Motor neuron (in vitro differentiated cells): ENCODE measurements around the gene PRIMPOL. TPM values are rescaled to one million over a fixed set of nuclear protein-coding genes. Genes with fewer than 3 reads are reported as not detected.
A peak's percentile ranks its signal among the peaks of the same experiment; 100 is the strongest.
"Not testable (repeated sequence)": the region's sequence is repeated elsewhere in the genome, so short reads cannot be mapped to it uniquely, and the experiment has no call there.

ENCODE experiments used
- ATAC-seq, 8 experiments: fragments of 200-7000 bp; cut with Tn5 transposase; replicated peaks in 6 of 8; 2 replicates each; pipeline ENCODE4 v1.8.0; 2021; ENCODE audit warnings: mild to moderate bottlenecking in 8 of 8, moderate library complexity in 8 of 8
- H3K27ac ChIP-seq, 2 donors: fragments of 250-450 bp; sonication (Bioruptor Pico); 2 replicates each; pipeline ENCODE4 v1.9.0; 2021; ENCODE audit warnings: antibody characterized with exemption in 2 of 2, mild to moderate bottlenecking in 2 of 2, moderate library complexity in 1 of 2
- H3K4me1 ChIP-seq, 2 donors: fragments of 250-450 bp; sonication (Bioruptor Pico); replicated peaks in 1 of 2; 2 replicates each; pipeline ENCODE4 v1.6.1; 2021; ENCODE audit warnings: antibody characterized with exemption in 2 of 2, mild to moderate bottlenecking in 2 of 2, moderate library complexity in 1 of 2
- H3K4me3 ChIP-seq, 5 donors: fragments of 250-450 bp; sonication (Bioruptor Pico); 2 replicates each; pipeline ENCODE4 v1.9.0; 2021; ENCODE audit warnings: antibody characterized with exemption in 5 of 5, mild to moderate bottlenecking in 5 of 5, moderate library complexity in 4 of 5
- WGBS, 10 experiments: fragments of 450-650 bp; shearing (Covaris generic); methylation state at CpG; one replicate each; pipeline ENCODE4 v1.0.0; 2022; 5-methylcytosine and 5-hydroxymethylcytosine counted together
- in situ Hi-C, 9 experiments: fragments of 400-800 bp; cut with MboI; loops; one replicate each; pipeline ENCODE4 v1.15.0; 2021; ENCODE audit warnings: low sequenced_read_pairs in 9 of 9, low pct_unique_long_range_greater_than_20kb in 2 of 9; ENCODE audit not compliant: unreplicated experiment in 9 of 9
- total RNA-seq, 8 experiments: library from RNA; unstranded; fragments of 300-600 nt; gene quantifications; 2 replicates each; pipeline versions ENCODE4 v1.2.3 to v1.2.4, GENCODE V29; 2022

The PRIMPOL gene, protein sequence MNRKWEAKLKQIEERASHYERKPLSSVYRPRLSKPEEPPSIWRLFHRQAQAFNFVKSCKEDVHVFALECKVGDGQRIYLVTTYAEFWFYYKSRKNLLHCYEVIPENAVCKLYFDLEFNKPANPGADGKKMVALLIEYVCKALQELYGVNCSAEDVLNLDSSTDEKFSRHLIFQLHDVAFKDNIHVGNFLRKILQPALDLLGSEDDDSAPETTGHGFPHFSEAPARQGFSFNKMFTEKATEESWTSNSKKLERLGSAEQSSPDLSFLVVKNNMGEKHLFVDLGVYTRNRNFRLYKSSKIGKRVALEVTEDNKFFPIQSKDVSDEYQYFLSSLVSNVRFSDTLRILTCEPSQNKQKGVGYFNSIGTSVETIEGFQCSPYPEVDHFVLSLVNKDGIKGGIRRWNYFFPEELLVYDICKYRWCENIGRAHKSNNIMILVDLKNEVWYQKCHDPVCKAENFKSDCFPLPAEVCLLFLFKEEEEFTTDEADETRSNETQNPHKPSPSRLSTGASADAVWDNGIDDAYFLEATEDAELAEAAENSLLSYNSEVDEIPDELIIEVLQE
- 10 to 100 TPM in 6 of 8 experiments, 1 to 10 TPM in 2; 9.0 to 24.8 (median 13.8) TPM for total RNA-seq

GRCh38 chr4:184649026-184649970 is at the start of gene PRIMPOL, which contains the start of gene CASP3:
PRIMPOL (plus strand) TSS chr4:184649738; CDS start chr4:184657141, 7,403 bp downstream.
CASP3 (minus strand) TSS chr4:184649447; CDS start chr4:184638453, 10,994 bp downstream.
- in situ Hi-C loops = no loop called here
- peak; percentile 77 to 92 (median 90) for ATAC-seq
- Histone ChIP-seq H3K4me3 (peak within 1 kb of the TSS; percentile 51 to 87 (median 80)), H3K4me1 (peaks cover 34% of the 10 kb centered on the region in 2 donors), H3K27ac (peak within 1 kb of the TSS; percentile 90)
- WGBS, 10 experiments = 0% methylated on average over 8 of the region's 90 CpGs; no CpG with 5 or more reads in 9 of the 10 experiments

DNA sequence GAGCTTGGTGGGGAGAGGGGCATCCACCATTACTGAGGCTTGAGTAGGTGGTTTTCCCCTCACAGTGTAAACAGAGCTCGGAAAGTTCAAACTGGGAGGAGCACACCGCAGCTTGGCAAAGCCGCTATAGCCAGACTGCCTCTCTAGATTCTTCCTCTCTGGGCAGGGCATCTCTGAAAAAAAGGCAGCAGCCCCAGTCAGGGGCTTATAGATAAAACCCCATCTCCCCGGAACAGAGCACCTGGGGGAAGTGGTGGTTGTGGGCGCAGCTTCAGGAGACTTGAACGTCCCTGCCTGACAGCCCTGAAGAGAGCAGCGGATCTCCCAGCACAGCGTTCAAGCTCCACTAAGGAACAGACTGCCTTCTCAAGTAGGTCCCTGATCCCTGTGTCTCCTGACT is 48.6 kb upstream of the PRIMPOL start:
- WGBS, 10 experiments = 71 to 100% (median 82%) methylated on average over 1 to 5 of the region's 8 CpGs; no CpG with 5 or more reads in 6 of the 10 experiments
- H3K4me1 ChIP-seq, ATAC-seq, H3K4me3 ChIP-seq, H3K27ac ChIP-seq, in situ Hi-C loops: not testable (repeated sequence)

DNA sequence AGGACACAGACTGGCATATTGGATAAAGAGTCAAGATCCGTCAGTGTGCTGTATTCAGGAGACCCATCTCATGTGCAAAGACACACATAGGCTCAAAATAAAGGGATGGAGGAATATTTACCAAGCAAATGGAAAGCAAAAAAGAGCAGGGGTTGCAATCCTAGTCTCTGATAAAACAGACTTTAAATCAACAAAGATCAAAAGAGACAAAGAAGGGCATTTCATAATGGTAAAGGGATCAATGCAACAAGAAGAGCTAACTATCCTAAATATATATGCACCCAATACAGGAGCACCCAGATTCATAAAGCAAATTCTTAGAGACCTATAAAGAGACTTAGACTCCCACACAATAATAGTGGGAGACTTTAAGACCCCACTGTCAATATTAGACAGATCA is 46.7 kb upstream of the PRIMPOL start:
- H3K27ac ChIP-seq, H3K4me3 ChIP-seq, H3K4me1 ChIP-seq, in situ Hi-C loops, ATAC-seq: not testable (repeated sequence)
- WGBS, 10 experiments = 0% methylated on average over 1 of the region's 1 CpG; no CpG with 5 or more reads in 6 of the 10 experiments

GRCh38 chr4:184607429-184607828 is 42.1 kb upstream of the PRIMPOL start:
- ATAC-seq, in situ Hi-C loops, H3K4me3 ChIP-seq, H3K4me1 ChIP-seq, H3K27ac ChIP-seq: not testable (repeated sequence)
- WGBS, 10 experiments = 100% methylated on average over 1 of the region's 2 CpGs; no CpG with 5 or more reads in 9 of the 10 experiments

- in situ Hi-C loops = no loop called here
Observed at GRCh38 chr4:184612074-184612473, 37.5 kb upstream of the PRIMPOL start.

GRCh38 chr4:184613405-184613804 is 36.1 kb upstream of the PRIMPOL start:
- in situ Hi-C loops = no loop called here
- Histone ChIP-seq H3K4me3 (no peak overlapping the region), H3K27ac (no peak overlapping the region), H3K4me1 (no peaks in the 10 kb centered on the region)
- ATAC-seq = no peak
- WGBS, 10 experiments = 43 to 100% (median 86%) methylated on average over 2 of the region's 2 CpGs

More at GRCh38 chr4:184612074-184612473, 37.5 kb upstream of the PRIMPOL start:
- 13 to 90% (median 76%) methylated on average over 1 to 3 of the region's 3 CpGs; no CpG with 5 or more reads in 4 of the 10 experiments for WGBS, 10 experiments
- ATAC-seq = no peak
- H3K4me3 ChIP-seq = no peak overlapping the region
- no peaks in the 10 kb centered on the region for H3K4me1 ChIP-seq
- H3K27ac ChIP-seq = no peak overlapping the region

GRCh38 chr4:184614509-184614908 is 35.0 kb upstream of the PRIMPOL start:
- no peak overlapping the region for H3K27ac ChIP-seq
- no peaks in the 10 kb centered on the region for H3K4me1 ChIP-seq
- in situ Hi-C loops = no loop called here
- ATAC-seq = no peak
- WGBS, 10 experiments = 85 to 100% methylated on average over 2 to 3 of the region's 3 CpGs; no CpG with 5 or more reads in 8 of the 10 experiments
- no peak overlapping the region for H3K4me3 ChIP-seq

- H3K4me3 ChIP-seq, H3K27ac ChIP-seq, ATAC-seq, in situ Hi-C loops, H3K4me1 ChIP-seq: not testable (repeated sequence)
- 28 to 100% (median 60%) methylated on average over 1 to 2 of the region's 2 CpGs for WGBS, 10 experiments
Observed at GRCh38 chr4:184616168-184616567, 33.4 kb upstream of the PRIMPOL start.

DNA sequence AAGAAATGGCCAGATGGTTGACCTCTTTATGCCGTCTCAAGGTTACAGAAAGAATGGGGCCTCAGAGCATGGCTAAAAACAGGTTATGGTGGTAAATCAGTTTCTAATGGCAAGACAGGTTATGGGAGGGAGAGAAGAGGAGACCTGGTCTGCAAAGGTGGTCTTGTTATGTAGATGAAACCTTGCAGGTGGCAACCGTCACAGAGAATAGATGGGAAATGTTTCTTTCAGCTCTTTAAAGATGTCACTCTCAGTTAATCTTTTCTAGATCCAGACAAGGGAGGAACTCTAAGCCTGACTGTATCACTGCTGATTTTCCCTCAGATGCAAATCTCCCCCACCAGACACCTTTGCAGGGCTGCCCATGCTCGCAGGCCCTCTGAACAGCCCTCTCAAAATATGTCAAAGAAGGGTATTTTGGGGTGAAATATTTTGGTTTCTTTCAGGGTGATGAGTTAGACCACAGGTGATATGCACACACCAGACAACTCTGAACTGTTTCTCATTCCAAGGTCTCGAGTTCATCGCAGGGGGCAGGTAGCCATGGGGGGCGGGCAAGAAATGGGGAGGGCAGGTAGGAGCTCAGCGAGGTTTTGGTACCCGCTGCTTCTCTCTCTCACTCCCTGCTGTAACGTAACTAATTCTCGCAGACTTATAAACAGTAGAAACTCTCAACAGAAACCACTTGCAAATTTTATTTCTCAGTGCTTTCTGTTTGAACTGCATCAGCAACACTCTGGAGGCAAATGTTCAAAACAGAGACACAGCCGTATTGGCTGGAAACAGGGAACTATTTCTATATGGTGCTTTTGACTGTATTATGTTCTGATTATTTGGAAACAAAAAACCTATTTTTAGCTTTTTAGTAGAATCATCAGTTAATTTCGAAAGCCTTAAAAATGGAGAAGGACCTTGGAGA is 32.6 kb upstream of the PRIMPOL start:
- H3K4me1 ChIP-seq = no peaks in the 10 kb centered on the region
- no peak overlapping the region for H3K27ac ChIP-seq
- in situ Hi-C loops = no loop called here
- WGBS, 10 experiments = 49 to 98% (median 81%) methylated on average over 1 to 6 of the region's 12 CpGs
- H3K4me3 ChIP-seq = no peak overlapping the region
- no peak for ATAC-seq

GRCh38 chr4:184617600-184618196 is 31.8 kb upstream of the PRIMPOL start:
- Histone ChIP-seq H3K4me1 (no peaks in the 10 kb centered on the region), H3K4me3 (no peak overlapping the region), H3K27ac (no peak overlapping the region)
- WGBS, 10 experiments = 27 to 100% (median 89%) methylated on average over 1 to 8 of the region's 9 CpGs; no CpG with 5 or more reads in 1 of the 10 experiments
- in situ Hi-C loops = no loop called here
- ATAC-seq = peak in 3 of 8 experiments; percentile 95 to 98 (median 95)

- Histone ChIP-seq H3K27ac (no peak overlapping the region), H3K4me3 (no peak overlapping the region), H3K4me1 (no peaks in the 10 kb centered on the region)
- ATAC-seq = no peak
- in situ Hi-C loops = no loop called here
- WGBS, 10 experiments = 66 to 100% (median 96%) methylated on average over 1 to 9 of the region's 11 CpGs
Observed at GRCh38 chr4:184620212-184620867, 29.2 kb upstream of the PRIMPOL start.
